ENCODE measurements around the gene MGA.

The MGA gene

DNA sequence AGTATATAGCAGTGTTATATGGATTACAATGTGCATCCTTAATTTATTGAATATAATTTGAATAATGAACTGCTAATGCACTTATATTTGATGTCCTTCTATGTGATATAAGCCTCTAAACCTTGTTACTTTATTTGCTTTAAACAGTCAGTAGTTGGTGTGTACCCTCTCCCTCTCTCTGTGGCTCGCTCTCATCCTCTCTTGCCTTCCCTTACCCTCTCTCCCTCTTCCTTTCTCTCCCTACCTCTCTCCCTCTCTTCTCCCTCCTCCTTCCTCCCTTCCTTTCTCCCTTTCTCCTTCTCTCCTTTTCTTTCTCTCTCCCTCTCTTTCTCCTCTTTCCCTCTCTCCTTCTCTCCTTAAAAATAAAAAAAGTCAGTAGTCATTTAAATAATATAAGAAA lies 28.9 kb downstream of the MGA start:
- Histone ChIP-seq H3K9ac (ENCODE audit: low read depth, low read length) (no peak overlapping the region), H3K36me3 (ENCODE audit: insufficient read depth, low read length) (no peaks in the 10 kb centered on the region), H3K4me2 (ENCODE audit: low read length) (no peak overlapping the region), H3K27me3 (ENCODE audit: control insufficient read depth, insufficient read depth, low read length) (no peaks in the 10 kb centered on the region), H3K9me3 (replicated peaks; ENCODE audit: low read length) (no peaks in the 10 kb centered on the region), H3K4me3 (ENCODE audit: low read length) (no peak overlapping the region), H3K4me1 (ENCODE audit: control insufficient read depth, insufficient read depth, low read length) (no peaks in the 10 kb centered on the region)

DNA sequence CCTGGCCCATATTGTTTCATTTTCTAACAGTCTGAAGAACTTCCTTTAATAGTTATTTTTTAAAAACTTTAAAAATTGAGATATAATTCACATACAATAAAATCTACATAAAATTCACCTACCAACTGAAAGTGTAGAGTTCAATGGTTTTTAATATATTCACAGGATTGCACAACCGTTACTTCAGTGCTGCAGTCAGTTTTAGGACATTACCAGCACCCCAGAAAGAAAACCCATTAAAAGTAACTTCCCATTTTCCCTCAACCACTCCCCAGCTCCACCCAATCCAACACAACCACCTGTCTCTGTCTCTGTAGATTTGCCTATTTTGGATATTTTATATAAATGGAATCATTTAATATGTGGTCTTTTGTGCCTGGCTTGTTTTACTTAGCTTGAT lies 29.6 kb downstream of the MGA start:
- no peaks in the 10 kb centered on the region for H3K36me3 ChIP-seq (ENCODE audit: insufficient read depth, low read length)
- H3K4me1 ChIP-seq (ENCODE audit: control insufficient read depth, insufficient read depth, low read length) = no peaks in the 10 kb centered on the region
- no peak overlapping the region for H3K4me3 ChIP-seq (ENCODE audit: low read length)
- no peaks in the 10 kb centered on the region for H3K27me3 ChIP-seq (ENCODE audit: control insufficient read depth, insufficient read depth, low read length)
- no peak overlapping the region for H3K4me2 ChIP-seq (ENCODE audit: low read length)
- no peak overlapping the region for H3K9ac ChIP-seq (ENCODE audit: low read depth, low read length)
- H3K9me3 ChIP-seq (replicated peaks; ENCODE audit: low read length) = no peaks in the 10 kb centered on the region

DNA sequence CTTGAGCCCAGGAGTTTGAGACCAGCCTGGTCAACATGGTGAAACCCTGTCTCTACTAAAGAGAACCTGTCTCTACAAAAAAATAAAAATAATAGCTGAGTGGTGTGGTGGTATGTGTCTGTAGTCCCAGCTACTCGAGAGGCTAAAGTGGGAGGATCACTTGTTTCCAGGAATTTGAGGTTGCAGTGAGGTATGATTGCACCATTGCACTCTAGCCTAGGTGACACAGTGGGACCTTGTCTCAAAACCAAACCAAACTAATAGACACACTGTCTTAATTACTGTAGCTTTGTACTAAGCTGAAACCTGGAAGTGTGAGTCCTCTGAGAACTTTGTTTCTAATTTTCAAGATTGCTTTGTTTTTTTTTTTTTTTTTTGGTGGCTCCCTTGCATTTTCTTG lies 30.4 kb downstream of the MGA start:
- Histone ChIP-seq H3K9me3 (replicated peaks; ENCODE audit: low read length) (no peaks in the 10 kb centered on the region), H3K4me2 (ENCODE audit: low read length) (no peak overlapping the region), H3K4me1 (ENCODE audit: control insufficient read depth, insufficient read depth, low read length) (no peaks in the 10 kb centered on the region), H3K4me3 (ENCODE audit: low read length) (no peak overlapping the region), H3K27me3 (ENCODE audit: control insufficient read depth, insufficient read depth, low read length) (no peaks in the 10 kb centered on the region), H3K36me3 (ENCODE audit: insufficient read depth, low read length) (no peaks in the 10 kb centered on the region), H3K9ac (ENCODE audit: low read depth, low read length) (no peak overlapping the region)

DNA sequence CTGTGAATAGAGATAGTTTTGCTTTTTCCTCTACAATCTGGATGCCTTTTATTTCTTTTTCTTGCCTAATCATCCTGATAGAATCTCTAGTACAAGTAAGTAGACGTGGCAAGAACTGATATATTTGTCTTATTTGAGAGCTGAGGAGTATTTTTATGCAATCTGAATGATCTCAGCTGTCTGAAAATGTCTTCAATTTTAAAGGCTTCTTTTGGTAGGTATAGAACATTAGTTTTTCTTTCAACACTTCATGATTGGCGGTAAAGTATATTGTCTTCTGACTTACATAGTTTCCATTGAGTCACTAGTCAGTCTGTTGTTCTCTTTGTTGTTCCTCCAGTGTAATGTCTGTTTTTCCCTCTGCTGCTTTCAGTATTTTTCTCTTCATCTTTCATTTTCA lies 31.3 kb downstream of the MGA start:
- Histone ChIP-seq H3K36me3 (ENCODE audit: insufficient read depth, low read length) (peaks cover 3% of the 10 kb centered on the region), H3K4me2 (ENCODE audit: low read length) (no peak overlapping the region), H3K4me3 (ENCODE audit: low read length) (no peak overlapping the region), H3K9ac (ENCODE audit: low read depth, low read length) (no peak overlapping the region), H3K4me1 (ENCODE audit: control insufficient read depth, insufficient read depth, low read length) (no peaks in the 10 kb centered on the region), H3K9me3 (replicated peaks; ENCODE audit: low read length) (no peaks in the 10 kb centered on the region), H3K27me3 (ENCODE audit: control insufficient read depth, insufficient read depth, low read length) (no peaks in the 10 kb centered on the region)

DNA sequence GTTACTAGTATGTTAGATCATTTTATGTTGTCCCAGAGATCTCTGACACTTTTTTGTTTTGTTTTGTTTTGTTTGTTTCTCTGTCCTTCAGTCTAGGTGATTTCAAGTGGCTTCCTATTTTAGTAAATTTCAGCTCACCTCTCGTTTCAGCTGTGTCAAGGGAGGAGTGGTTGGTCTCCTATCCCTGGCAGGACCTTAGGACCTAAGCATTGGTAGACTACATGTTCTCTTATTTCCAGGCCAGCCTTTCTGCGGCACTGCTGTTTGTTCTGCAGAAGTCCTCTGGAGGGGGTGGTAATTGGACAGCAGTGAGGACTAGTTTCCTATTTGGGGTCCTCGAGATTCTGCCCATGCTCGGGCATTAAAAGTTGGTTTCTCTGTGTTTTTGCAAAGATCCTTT lies 31.8 kb downstream of the MGA start:
- H3K4me3 ChIP-seq (ENCODE audit: low read length) = no peak overlapping the region
- H3K9me3 ChIP-seq (replicated peaks; ENCODE audit: low read length) = no peaks in the 10 kb centered on the region
- no peaks in the 10 kb centered on the region for H3K27me3 ChIP-seq (ENCODE audit: control insufficient read depth, insufficient read depth, low read length)
- H3K4me1 ChIP-seq (ENCODE audit: control insufficient read depth, insufficient read depth, low read length) = no peaks in the 10 kb centered on the region
- H3K36me3 ChIP-seq (ENCODE audit: insufficient read depth, low read length) = peaks cover 8% of the 10 kb centered on the region
- H3K9ac ChIP-seq (ENCODE audit: low read depth, low read length) = no peak overlapping the region
- no peak overlapping the region for H3K4me2 ChIP-seq (ENCODE audit: low read length)

DNA sequence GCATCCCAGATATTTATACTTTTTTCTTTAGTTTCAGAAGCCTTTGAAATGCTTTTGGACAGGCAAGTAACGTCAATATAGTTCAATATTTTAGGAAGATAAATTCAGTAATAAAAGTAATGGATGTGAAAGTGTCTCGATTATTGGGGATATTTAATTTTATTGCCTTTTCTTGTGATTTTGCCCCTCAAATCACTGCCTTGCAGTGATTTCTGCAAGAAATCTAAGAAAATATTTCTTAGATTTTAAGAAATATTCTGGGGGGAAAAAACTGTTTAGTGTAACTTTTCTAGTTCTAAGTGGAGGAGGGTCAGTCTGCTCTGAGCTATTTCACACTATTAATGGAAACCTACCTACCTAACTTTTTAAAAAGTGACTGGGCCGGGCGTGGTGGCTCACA lies 33.6 kb downstream of the MGA start:
- Histone ChIP-seq H3K4me1 (ENCODE audit: control insufficient read depth, insufficient read depth, low read length) (peaks cover 4% of the 10 kb centered on the region), H3K4me2 (ENCODE audit: low read length) (no peak overlapping the region), H3K36me3 (ENCODE audit: insufficient read depth, low read length) (peaks cover 9% of the 10 kb centered on the region), H3K4me3 (ENCODE audit: low read length) (no peak overlapping the region), H3K27me3 (ENCODE audit: control insufficient read depth, insufficient read depth, low read length) (no peaks in the 10 kb centered on the region), H3K9me3 (replicated peaks; ENCODE audit: low read length) (no peaks in the 10 kb centered on the region), H3K9ac (ENCODE audit: low read depth, low read length) (no peak overlapping the region)

DNA sequence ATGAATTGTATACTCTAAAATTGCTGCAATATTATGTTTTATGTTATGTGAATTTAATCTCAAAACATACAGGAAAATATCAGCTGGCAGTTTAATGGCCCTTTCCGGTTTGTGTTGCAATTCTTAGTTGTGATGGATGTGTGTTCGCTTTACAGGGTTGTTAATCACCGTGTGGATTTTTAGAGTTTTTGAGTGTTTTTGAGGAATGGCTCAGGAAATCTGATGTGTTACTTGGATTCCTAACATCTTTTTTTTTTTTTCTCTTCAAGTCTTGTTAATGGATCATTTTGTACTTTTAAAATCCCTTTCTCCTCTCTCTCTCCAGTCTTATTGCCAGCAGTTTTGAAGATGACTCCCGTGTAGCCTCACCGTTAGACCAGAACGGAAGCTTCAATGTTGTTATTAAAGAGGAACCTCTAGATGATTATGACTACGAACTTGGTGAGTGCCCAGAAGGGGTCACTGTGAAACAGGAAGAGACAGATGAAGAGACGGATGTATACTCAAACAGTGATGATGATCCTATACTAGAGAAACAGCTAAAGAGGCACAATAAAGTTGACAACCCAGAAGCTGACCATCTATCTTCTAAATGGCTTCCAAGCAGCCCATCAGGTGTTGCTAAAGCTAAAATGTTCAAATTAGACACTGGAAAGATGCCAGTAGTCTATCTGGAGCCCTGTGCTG lies 35.7 kb downstream of the MGA start:
- Histone ChIP-seq H3K36me3 (ENCODE audit: insufficient read depth, low read length) (peaks cover 9% of the 10 kb centered on the region), H3K9ac (ENCODE audit: low read depth, low read length) (no peak overlapping the region), H3K4me3 (ENCODE audit: low read length) (no peak overlapping the region), H3K4me2 (ENCODE audit: low read length) (no peak overlapping the region), H3K27me3 (ENCODE audit: control insufficient read depth, insufficient read depth, low read length) (no peaks in the 10 kb centered on the region), H3K4me1 (ENCODE audit: control insufficient read depth, insufficient read depth, low read length) (peaks cover 9% of the 10 kb centered on the region), H3K9me3 (replicated peaks; ENCODE audit: low read length) (no peaks in the 10 kb centered on the region)

DNA sequence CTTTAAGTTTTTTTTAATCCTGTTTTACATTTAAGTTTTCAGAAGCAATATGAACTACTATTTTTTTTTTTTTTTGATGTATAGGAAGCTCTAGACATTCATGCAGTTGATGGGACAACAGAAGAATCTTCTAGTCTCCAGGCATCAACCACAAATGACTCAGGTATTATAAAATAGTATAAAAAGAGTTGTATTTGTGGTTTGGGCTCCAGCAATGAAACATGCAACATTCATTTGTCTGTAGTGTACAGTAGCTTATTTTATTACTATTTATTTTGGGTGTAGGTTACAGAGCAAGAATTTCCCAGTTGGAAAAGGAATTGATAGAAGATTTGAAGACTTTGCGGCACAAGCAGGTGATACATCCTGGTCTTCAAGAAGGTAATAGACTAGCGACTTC lies 38.6 kb downstream of the MGA start:
- no peaks in the 10 kb centered on the region for H3K9me3 ChIP-seq (replicated peaks; ENCODE audit: low read length)
- no peak overlapping the region for H3K9ac ChIP-seq (ENCODE audit: low read depth, low read length)
- H3K4me2 ChIP-seq (ENCODE audit: low read length) = no peak overlapping the region
- H3K36me3 ChIP-seq (ENCODE audit: insufficient read depth, low read length) = peaks cover 12% of the 10 kb centered on the region
- H3K4me1 ChIP-seq (ENCODE audit: control insufficient read depth, insufficient read depth, low read length) = peaks cover 9% of the 10 kb centered on the region
- H3K27me3 ChIP-seq (ENCODE audit: control insufficient read depth, insufficient read depth, low read length) = no peaks in the 10 kb centered on the region
- no peak overlapping the region for H3K4me3 ChIP-seq (ENCODE audit: low read length)

DNA sequence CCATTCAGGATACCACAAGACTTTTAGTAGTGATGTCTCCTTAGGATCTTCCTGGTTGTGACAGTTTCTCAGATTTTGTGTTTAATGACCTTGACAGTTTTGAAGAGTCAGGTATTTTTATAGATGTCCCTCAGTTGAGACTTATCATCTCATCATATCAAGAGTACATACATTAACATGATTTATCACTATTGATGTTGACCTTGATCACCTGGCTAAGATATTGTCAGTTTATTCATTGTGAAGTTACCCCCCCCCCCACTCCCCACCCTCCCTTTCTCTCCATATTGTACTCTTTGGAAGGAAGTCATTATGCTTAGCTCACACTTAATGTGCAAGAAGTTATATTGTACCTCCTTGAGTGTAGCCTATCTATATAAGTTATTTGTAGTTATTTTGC lies 42.9 kb downstream of the MGA start:
- H3K4me1 ChIP-seq (ENCODE audit: control insufficient read depth, insufficient read depth, low read length) = peaks cover 9% of the 10 kb centered on the region
- H3K36me3 ChIP-seq (ENCODE audit: insufficient read depth, low read length) = peaks cover 9% of the 10 kb centered on the region
- H3K9ac ChIP-seq (ENCODE audit: low read depth, low read length) = no peak overlapping the region
- no peak overlapping the region for H3K4me3 ChIP-seq (ENCODE audit: low read length)
- no peaks in the 10 kb centered on the region for H3K27me3 ChIP-seq (ENCODE audit: control insufficient read depth, insufficient read depth, low read length)
- no peak overlapping the region for H3K4me2 ChIP-seq (ENCODE audit: low read length)
- H3K9me3 ChIP-seq (replicated peaks; ENCODE audit: low read length) = no peaks in the 10 kb centered on the region

DNA sequence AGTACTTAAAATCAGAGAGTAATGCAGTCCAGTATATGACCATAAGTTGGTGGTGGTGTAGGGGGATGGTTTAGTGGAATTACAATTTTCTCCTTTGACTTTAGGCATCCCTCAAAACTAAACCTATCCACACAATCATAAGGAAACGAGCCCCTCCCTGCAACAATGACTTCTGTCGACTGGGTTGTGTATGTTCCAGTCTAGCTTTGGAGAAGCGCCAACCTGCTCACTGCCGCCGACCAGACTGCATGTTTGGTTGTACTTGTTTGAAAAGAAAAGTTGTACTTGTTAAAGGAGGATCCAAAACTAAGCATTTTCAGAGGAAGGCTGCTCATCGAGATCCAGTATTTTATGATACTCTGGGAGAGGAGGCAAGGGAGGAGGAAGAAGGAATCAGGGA lies 52.8 kb downstream of the MGA start:
- peaks cover 19% of the 10 kb centered on the region for H3K36me3 ChIP-seq (ENCODE audit: insufficient read depth, low read length)
- no peak overlapping the region for H3K4me3 ChIP-seq (ENCODE audit: low read length)
- no peaks in the 10 kb centered on the region for H3K27me3 ChIP-seq (ENCODE audit: control insufficient read depth, insufficient read depth, low read length)
- H3K9me3 ChIP-seq (replicated peaks; ENCODE audit: low read length) = no peaks in the 10 kb centered on the region
- H3K4me1 ChIP-seq (ENCODE audit: control insufficient read depth, insufficient read depth, low read length) = no peaks in the 10 kb centered on the region
- no peak overlapping the region for H3K4me2 ChIP-seq (ENCODE audit: low read length)
- no peak overlapping the region for H3K9ac ChIP-seq (ENCODE audit: low read depth, low read length)

DNA sequence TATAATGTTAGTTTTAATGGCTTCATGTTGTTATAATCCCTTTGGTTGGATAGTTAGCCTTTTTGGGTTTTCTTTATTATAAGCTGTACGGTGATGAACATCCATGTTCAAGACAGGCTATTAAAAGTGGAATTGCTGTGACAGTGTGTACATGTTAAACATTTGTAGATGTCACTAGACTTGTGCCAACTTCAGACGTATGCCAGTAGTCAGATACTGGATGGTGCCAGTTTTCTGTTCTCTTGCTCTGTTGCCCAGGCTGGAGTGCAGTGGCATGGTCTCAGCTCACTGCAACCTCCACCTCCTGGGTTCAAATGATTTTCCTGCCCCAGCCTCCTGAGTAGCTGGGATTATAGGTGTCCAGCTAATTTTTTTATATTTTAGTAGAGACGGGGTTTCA lies 54.1 kb downstream of the MGA start:
- Histone ChIP-seq H3K4me1 (ENCODE audit: control insufficient read depth, insufficient read depth, low read length) (no peaks in the 10 kb centered on the region), H3K27me3 (ENCODE audit: control insufficient read depth, insufficient read depth, low read length) (no peaks in the 10 kb centered on the region)

DNA sequence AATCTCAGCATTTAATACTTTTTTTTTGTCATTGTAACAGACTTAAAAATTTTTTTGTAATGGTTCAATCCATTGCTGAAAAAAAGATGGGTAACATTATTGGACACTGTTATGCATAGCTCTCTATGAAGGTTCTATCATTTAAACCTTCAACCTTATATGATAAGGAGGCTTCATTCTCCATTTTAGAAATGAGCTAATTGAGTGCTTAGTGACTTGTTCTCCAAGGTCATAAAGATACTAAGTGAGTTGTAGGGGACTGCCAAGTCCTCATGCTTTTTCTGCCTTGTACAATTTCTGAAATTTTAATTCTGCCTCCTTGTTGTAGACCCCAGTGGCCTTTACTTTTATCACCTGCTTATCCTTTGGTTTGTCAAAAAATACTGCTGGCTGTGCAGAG lies 56.7 kb downstream of the MGA start:
- no peak overlapping the region for H3K9ac ChIP-seq (ENCODE audit: low read depth, low read length)
- no peaks in the 10 kb centered on the region for H3K36me3 ChIP-seq (ENCODE audit: insufficient read depth, low read length)

More for the DNA sequence above, 54.1 kb downstream of the MGA start:
- H3K4me2 ChIP-seq (ENCODE audit: low read length) = no peak overlapping the region
- no peak overlapping the region for H3K9ac ChIP-seq (ENCODE audit: low read depth, low read length)
- H3K4me3 ChIP-seq (ENCODE audit: low read length) = no peak overlapping the region
- peaks cover 14% of the 10 kb centered on the region for H3K36me3 ChIP-seq (ENCODE audit: insufficient read depth, low read length)
- H3K9me3 ChIP-seq (replicated peaks; ENCODE audit: low read length) = no peaks in the 10 kb centered on the region

More for the DNA sequence above, 56.7 kb downstream of the MGA start:
- Histone ChIP-seq H3K4me3 (ENCODE audit: low read length) (no peak overlapping the region), H3K27me3 (ENCODE audit: control insufficient read depth, insufficient read depth, low read length) (no peaks in the 10 kb centered on the region), H3K4me2 (ENCODE audit: low read length) (no peak overlapping the region), H3K4me1 (ENCODE audit: control insufficient read depth, insufficient read depth, low read length) (no peaks in the 10 kb centered on the region), H3K9me3 (replicated peaks; ENCODE audit: low read length) (no peaks in the 10 kb centered on the region)

Measured in skeletal muscle satellite cell (primary cell).